ENCODE measurements around the gene BTN2A1.

DNA sequence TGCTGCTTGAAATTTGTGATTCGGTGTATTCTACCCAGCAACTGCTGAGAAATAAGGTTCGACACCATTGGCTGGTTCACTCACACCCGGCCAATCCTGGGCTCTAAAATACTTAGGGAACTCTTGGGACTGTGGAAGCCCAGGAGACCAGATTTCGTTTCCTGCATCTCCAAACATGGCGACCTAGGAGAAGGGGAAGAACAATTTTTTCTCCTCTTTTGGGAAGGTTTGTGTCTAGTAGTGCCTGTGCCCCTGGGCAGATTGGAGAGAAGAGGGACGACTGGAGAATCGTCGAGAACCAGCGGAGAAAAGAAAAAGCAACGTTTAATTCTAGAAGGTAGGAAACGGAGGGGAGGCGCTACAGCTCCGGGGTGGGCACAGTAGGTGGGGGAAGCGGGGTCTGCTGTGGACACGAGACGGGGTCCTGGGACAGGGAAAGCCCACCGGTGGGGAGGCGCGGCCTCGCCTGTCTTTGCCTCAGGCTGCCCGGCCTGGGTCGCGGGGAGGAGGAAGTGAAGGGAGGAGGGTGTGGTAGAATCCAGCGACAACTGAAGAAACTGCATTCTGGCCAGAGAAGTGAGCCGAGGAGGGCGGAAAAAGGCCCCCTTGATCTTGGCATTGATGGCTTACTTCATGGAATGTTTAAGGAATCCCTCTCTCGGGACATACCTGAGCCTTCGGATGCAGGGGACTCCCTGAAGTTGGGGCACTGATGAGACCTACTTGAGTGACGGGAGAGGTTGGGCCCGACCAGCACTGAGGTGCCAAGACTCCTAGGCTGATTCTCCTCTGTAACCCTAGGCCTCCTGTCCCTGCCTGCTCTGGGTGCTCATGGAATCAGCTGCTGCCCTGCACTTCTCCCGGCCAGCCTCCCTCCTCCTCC, at the start of gene BTN2A1:
- peak; percentile 41 for TF ChIP-seq POLR2AphosphoS5 (IDR thresholded peaks at IDR 0.05)
- TF ChIP-seq, protein P1, sequence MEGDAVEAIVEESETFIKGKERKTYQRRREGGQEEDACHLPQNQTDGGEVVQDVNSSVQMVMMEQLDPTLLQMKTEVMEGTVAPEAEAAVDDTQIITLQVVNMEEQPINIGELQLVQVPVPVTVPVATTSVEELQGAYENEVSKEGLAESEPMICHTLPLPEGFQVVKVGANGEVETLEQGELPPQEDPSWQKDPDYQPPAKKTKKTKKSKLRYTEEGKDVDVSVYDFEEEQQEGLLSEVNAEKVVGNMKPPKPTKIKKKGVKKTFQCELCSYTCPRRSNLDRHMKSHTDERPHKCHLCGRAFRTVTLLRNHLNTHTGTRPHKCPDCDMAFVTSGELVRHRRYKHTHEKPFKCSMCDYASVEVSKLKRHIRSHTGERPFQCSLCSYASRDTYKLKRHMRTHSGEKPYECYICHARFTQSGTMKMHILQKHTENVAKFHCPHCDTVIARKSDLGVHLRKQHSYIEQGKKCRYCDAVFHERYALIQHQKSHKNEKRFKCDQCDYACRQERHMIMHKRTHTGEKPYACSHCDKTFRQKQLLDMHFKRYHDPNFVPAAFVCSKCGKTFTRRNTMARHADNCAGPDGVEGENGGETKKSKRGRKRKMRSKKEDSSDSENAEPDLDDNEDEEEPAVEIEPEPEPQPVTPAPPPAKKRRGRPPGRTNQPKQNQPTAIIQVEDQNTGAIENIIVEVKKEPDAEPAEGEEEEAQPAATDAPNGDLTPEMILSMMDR (IDR thresholded peaks at IDR 0.05): peak in 1 of 4 experiments; percentile 31

All from gastroesophageal sphincter (tissue), 3 donors.